NCI-H1436 (cell line): ENCODE measurements around the gene CORO2B.

Source experiments
- DNase-seq: peaks from one replicate; lab custom pipeline; 2025; lab: John Stamatoyannopoulos, UW

CORO2B gene

DNA sequence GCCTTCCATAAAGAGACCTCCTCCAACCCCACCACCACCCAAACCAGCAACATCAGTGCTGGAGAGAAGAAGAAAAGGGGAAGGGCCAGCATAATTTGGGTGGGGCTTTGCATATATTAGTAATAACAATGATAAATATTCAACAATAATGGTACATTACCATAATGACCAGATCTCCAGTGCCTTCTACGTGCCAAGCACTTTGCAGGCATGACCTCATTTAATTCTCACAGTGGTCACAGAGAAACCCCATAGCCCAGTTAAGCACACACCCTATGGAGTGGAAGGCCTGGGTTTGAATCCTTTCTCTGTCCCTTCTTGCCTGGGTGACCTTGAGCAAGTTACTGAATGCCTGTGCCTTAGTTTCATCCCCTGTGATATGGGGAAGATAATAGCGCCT lies 49.2 kb downstream of the CORO2B start:
- no peak for DNase-seq

- DNase-seq: peak; percentile 51
These were observed 50.9 kb downstream of the CORO2B start for GRCh38 chr15:68629519-68630210.

DNA sequence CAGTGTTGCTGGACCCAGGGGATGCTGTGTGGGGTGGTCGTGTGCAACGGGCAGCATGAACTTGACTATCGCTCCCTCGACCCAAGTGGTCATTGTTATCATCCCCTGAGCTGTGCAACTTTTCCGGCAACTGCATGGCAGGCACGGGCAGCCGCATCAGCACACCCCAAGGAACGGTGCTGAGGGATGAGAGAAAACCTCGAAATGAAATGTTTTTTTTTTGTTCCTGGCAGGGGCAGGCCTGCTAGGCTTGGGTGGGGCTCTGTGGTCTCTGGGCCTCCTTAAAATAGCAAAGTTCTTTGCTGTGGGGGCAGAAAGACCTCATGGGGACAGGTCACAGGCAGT lies 51.4 kb downstream of the CORO2B start:
- no peak for DNase-seq

DNA sequence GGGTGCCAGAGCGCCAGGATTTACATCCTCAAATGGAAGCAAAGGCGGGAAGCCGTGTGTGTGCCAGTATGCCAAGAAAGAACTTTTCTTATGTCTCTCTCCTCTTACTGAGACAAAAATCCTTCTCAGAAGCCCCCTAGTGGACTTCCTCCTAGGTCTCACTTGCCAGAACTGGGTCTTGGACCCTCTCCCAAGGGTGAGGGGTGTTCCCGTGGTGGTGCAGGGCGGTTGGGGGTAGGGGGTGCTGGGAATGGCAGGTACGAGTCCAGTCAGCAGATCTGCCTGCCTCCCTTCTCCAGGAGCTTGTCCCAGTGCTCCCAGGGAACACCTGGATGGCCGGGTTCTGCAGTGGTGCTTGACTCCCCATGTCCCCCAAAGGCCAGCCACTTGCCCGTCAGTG lies 52.0 kb downstream of the CORO2B start:
- no peak for DNase-seq

DNA sequence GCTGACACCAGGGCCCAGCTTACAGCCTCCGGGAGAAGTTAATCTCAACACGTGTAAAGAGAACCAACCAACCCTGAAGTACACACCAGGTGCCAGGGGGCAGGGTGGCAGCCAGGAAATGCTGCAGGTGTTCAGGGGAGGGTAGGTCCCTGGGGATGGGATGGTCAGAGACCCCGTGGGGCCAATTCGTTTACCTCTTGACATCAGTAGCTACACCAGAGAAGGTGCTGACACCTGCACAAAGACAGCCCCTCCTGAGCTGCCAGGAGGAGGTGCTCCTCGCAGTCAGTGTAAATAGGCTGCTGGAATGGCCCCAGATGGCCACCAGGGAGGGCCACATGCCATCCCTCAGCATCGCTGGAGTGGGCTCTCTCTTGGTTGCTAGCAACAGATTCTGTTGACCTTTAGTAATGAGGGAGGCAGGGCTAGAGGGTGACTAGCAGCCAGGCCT lies 52.8 kb downstream of the CORO2B start:
- peak; percentile 64 for DNase-seq

- DNase-seq: no peak
These were observed 53.3 kb downstream of the CORO2B start for GRCh38 chr15:68632101-68632500.

DNA sequence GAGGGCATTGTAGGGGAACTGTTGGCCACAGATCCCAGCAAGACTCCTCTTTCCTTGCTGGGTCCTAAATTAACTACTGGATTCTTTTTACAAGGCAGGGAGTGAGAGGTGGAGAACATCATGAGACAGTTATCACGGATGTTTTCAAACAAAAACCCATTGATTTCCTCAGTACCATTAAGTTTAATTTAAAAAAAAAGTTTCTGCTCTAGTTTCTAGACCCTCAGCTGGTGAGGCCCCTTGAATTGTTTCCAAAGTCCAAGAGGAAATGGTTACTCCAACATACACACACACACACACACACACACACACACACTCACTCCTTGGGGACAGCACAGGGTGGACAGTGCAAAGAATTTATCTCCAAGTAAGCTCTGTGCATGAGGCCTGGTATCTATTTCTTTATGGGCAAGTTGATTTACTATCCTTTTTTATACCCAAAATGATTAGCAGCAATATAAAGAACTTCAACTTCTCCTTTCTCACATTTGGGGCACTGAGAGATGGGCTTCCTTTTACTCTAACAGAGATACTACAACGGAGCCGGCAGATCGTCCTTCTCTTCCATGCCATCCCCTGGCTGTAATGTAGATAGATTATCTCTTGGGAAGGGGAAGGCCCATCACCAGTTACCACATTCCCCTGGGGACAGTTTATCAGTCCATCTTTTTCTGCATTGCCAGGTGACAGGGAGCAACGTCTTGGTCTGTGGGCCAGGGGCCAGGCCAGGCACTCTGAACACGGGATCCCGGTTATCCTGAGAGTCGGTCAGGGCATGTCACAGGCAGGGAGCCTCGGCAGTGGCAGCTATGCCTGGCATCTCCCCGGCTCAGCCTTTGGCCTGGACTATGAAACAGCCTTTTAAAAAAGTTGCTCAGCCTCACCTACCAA lies 54.7 kb downstream of the CORO2B start:
- DNase-seq: no peak

GRCh38 chr15:68634122-68634482 lies 55.3 kb downstream of the CORO2B start:
- no peak for DNase-seq

DNA sequence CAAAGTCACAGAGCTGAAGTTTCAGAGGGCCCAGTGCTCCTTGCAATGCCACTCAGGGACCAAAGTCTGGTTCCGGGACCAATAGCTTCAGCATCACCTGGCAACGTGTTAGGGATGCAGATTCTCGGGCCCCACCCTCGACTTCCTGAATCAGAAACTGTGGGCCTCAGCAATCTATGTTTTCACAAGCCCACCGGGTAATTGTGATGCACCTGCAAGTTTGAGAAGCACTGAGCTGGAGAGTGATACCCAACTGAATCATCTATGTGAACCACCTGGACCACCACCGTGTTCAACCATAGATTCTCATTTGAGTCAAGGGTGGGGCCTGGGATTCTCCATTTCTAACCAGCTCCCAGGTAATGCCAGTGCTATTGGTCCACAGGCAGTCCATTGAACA lies 55.7 kb downstream of the CORO2B start:
- no peak for DNase-seq

- DNase-seq: no peak
These were observed 56.3 kb downstream of the CORO2B start for GRCh38 chr15:68635141-68635540.

GRCh38 chr15:68636256-68636655 lies 57.5 kb downstream of the CORO2B start:
- no peak for DNase-seq

DNA sequence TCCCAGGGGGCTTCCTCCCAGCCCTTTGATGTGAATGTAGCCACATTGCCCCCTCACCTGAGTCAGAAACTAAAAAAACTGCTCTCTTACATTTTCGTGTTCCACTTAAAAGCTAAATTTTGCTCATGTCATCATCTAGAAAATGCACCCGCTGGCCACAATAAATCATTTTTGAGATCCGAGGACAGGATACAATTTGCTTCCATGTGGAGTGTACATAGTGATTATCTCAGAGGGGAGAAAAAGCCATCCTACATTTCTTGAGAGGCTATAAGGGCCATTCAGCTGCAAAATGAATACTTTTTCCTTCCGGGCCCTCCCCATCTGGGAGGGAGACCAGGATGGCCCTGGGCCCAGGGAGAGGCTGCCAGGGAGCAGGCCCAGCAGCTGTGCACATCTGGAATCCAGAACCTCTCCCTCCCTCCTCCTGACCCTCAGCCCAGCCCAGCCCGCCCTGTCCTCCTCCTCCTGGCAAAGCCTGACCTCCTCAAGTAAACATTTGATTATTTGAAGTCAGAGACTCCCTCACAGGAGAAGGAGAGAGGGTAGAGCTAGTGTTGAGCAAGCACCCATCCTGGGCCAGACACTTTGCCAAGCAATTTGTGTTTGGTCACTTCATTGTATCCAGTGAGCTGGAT lies 59.1 kb downstream of the CORO2B start:
- DNase-seq: peak; percentile 57

DNA sequence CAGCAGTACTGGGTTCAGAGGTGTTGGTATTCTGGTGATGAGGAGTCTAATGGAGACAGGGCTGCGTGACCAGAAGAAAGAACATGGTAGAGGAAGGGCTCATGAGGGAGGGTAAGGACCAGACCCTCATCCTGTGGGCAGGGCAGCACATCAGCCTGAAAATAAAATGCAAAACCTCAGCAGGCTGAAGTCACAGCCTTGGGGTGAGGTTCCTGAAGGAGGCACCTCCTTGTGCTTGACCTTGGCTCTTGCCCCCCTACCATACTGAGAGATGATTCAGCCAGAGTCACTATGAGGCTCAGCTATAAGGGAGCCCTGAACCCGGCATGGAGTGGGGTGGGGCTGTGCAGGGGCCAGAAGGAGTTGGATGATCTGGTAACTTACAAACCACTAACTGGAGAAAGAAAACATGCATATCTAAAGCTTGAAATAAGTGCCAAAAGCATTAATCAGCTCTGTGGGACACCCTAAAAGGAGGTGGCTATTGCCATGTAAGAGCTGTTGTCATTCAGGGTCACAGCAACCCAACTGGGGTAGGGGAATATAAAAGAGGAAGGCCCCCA lies 60.2 kb downstream of the CORO2B start:
- no peak for DNase-seq

- no peak for DNase-seq
These were observed 61.3 kb downstream of the CORO2B start for GRCh38 chr15:68639926-68640600.

GRCh38 chr15:68640791-68641331 lies 62.1 kb downstream of the CORO2B start:
- DNase-seq: peak; percentile 50

DNA sequence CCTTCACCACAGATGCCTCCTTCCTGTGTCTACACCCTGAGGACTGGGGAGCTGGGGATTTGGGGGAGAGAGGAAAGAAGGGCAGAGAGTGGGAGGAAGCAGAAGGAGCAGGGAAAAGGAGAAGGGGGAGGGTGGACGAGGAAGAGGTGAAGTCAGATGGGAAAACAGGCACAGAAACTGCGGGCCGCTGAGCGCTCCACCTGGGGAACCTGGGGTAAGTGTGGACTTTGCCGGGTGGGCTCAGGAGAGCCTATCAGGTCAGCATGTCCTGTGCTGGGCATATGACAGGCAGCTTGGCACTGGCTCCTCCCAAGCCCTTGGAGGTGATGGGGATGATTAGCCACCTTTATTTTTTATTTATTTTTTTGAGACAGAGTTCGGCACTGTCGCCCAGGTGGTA lies 62.6 kb downstream of the CORO2B start:
- DNase-seq: no peak

- no peak for DNase-seq
These were observed 63.7 kb downstream of the CORO2B start for GRCh38 chr15:68642491-68642845.

- no peak for DNase-seq
These were observed 64.5 kb downstream of the CORO2B start for GRCh38 chr15:68643216-68643830.

DNA sequence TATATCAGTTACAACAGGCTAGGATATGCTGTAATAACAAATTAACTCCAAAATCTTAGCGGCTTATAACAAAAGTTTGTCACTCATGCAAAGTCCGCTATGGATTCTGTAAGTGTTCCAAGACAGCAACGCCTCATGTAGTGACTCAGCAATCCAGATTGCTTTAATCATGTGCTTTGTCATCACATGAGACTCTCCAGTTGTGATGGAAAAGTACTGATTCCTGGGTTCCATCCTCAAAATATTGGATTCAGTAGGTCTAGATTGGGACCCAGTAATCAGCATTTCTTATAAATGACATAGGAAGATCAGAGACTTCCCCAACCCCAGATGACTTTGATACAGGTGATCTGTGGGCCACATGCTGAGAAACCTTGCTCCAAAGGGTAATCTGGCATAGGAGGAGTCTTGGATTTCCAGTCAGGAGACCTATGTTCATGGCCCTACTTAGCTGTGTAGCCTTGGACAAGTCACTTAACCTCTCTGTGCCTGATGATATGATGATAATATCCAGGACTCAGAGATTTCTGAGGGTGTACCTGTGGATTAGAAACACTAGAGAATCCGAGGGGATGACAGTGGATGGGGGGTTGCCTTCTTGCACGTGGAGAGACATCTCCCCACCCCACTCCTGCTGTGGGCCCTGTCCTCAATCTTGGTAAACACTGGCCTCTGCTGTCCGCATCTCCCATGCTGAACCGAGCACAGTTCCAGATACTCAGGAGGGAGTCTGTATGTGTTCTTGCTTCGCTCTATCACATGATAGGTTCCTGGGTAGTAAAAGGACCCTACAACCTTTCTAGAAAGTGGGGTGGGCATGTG lies 65.5 kb downstream of the CORO2B start:
- DNase-seq: no peak

DNA sequence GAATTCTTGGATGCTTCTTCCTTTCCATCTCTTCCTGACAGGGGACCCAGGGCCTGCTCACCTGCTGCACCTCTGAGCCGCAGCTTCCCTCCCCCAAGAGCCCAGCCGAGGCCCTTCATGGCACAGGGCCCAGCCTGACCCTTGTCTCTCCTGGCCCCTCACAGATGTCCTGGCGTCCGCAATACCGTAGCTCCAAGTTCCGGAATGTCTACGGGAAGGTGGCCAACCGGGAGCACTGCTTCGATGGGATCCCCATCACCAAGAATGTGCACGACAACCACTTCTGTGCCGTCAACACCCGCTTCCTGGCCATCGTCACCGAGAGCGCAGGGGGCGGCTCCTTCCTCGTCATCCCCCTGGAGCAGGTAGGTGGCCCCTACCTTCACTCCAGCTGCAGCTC lies 66.2 kb downstream of the CORO2B start:
- no peak for DNase-seq

DNA sequence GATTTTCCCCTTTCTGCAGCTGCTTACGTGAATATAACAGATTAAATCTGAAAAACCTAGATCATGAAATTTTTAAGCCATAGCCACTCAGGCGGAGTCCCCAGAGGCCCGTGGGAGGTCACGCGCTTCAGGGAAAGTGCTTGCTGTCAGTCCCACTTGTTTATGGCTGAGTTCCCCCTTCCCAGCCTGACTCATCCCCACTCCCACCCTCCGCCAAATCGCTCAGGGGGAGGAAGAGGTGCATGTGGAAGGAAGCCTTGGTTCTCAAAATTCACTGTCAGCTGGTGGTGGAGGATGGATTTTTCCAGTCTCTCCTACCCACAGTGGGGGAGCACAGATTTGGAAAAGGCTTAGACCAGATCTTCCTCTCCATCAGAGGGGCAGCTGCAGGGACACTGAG lies 67.4 kb downstream of the CORO2B start:
- DNase-seq: no peak
